BLaER1 (cell line): Measurements from ENCODE around the gene ASPN.

Source experiments
- H3K27ac ChIP-seq: shearing (Covaris generic); formaldehyde crosslinking; 2 replicates; pipeline ENCODE4 v1.8.1; 2022
- H3K27me3 ChIP-seq: shearing (Covaris generic); formaldehyde crosslinking; 2 replicates; pipeline ENCODE4 v1.8.1; 2022
- H3K36me3 ChIP-seq: shearing (Covaris generic); formaldehyde crosslinking; 2 replicates; pipeline ENCODE4 v1.8.1; 2022
- H3K4me1 ChIP-seq: shearing (Covaris generic); formaldehyde crosslinking; 2 replicates; pipeline ENCODE4 v1.8.1; 2022
- H3K4me2 ChIP-seq: shearing (Covaris generic); formaldehyde crosslinking; 2 replicates; pipeline ENCODE4 v1.8.1; 2022
- H3K4me3 ChIP-seq: shearing (Covaris generic); formaldehyde crosslinking; 2 replicates; pipeline ENCODE4 v1.8.1; 2022
- H3K9ac ChIP-seq: shearing (Covaris generic); formaldehyde crosslinking; 2 replicates; pipeline ENCODE4 v1.8.1; 2022
- H3K9me3 ChIP-seq: shearing (Covaris generic); formaldehyde crosslinking; 2 replicates; pipeline ENCODE4 v1.8.1; 2022
- H4K20me1 ChIP-seq: shearing (Covaris generic); formaldehyde crosslinking; 2 replicates; pipeline ENCODE4 v1.8.1; 2022
- Cebpa-rat ChIP-seq: shearing (Covaris generic); IDR thresholded peaks from 2 replicates; pipeline ENCODE4 v1.8.1; 2022

ASPN gene

GRCh38 chr9:92507496-92507895 lies 25.2 kb upstream of the ASPN start:
- Histone ChIP-seq H3K4me2 (no peak overlapping the region), H3K27ac (no peak overlapping the region)
- TF ChIP-seq Cebpa-rat, result no peak

GRCh38 chr9:92507005-92507404 lies 24.7 kb upstream of the ASPN start:
- no peak overlapping the region for H3K4me2 ChIP-seq

More at GRCh38 chr9:92507496-92507895, 25.2 kb upstream of the ASPN start:
- Histone ChIP-seq H3K4me3 (no peak overlapping the region), H3K9ac (no peak overlapping the region), H3K27me3 (no peaks in the 10 kb centered on the region), H3K36me3 (no peaks in the 10 kb centered on the region), H3K9me3 (no peaks in the 10 kb centered on the region), H4K20me1 (no peaks in the 10 kb centered on the region), H3K4me1 (peaks cover 11% of the 10 kb centered on the region)

GRCh38 chr9:92506184-92506857 lies 24.0 kb upstream of the ASPN start:
- Histone ChIP-seq H3K4me3 (no peak overlapping the region), H3K4me1 (peaks cover 8% of the 10 kb centered on the region), H3K9me3 (no peaks in the 10 kb centered on the region), H3K27ac (no peak overlapping the region), H4K20me1 (no peaks in the 10 kb centered on the region), H3K27me3 (no peaks in the 10 kb centered on the region), H3K4me2 (no peak overlapping the region), H3K36me3 (no peaks in the 10 kb centered on the region), H3K9ac (no peak overlapping the region)
- no peak for TF ChIP-seq Cebpa-rat

More at GRCh38 chr9:92507005-92507404, 24.7 kb upstream of the ASPN start:
- no peak overlapping the region for H3K27ac ChIP-seq
- H3K4me1 ChIP-seq, result peaks cover 8% of the 10 kb centered on the region
- no peaks in the 10 kb centered on the region for H4K20me1 ChIP-seq
- no peaks in the 10 kb centered on the region for H3K36me3 ChIP-seq
- H3K9ac ChIP-seq, result no peak overlapping the region
- H3K27me3 ChIP-seq, result no peaks in the 10 kb centered on the region
- no peak for TF ChIP-seq Cebpa-rat
- no peaks in the 10 kb centered on the region for H3K9me3 ChIP-seq
- H3K4me3 ChIP-seq, result no peak overlapping the region

GRCh38 chr9:92504881-92505280 lies 22.6 kb upstream of the ASPN start:
- Histone ChIP-seq H3K36me3 (no peaks in the 10 kb centered on the region), H3K4me1 (no peaks in the 10 kb centered on the region), H3K9me3 (no peaks in the 10 kb centered on the region), H3K27ac (no peak overlapping the region), H3K27me3 (no peaks in the 10 kb centered on the region), H3K9ac (no peak overlapping the region), H3K4me2 (no peak overlapping the region), H3K4me3 (no peak overlapping the region), H4K20me1 (no peaks in the 10 kb centered on the region)
- TF ChIP-seq Cebpa-rat, result no peak

- H3K4me3 ChIP-seq, result no peak overlapping the region
- no peaks in the 10 kb centered on the region for H3K36me3 ChIP-seq
- H3K27me3 ChIP-seq, result no peaks in the 10 kb centered on the region
- TF ChIP-seq Cebpa-rat, result no peak
- H3K9ac ChIP-seq, result no peak overlapping the region
- no peak overlapping the region for H3K27ac ChIP-seq
- H3K9me3 ChIP-seq, result no peaks in the 10 kb centered on the region
- H3K4me1 ChIP-seq, result no peaks in the 10 kb centered on the region
- H3K4me2 ChIP-seq, result no peak overlapping the region
- H4K20me1 ChIP-seq, result no peaks in the 10 kb centered on the region
Measured at GRCh38 chr9:92503156-92503555, 20.9 kb upstream of the ASPN start.

- no peaks in the 10 kb centered on the region for H3K27me3 ChIP-seq
- TF ChIP-seq Cebpa-rat, result no peak
- no peaks in the 10 kb centered on the region for H4K20me1 ChIP-seq
Measured at GRCh38 chr9:92501671-92502393, 19.5 kb upstream of the ASPN start.

GRCh38 chr9:92500725-92501124 lies 18.4 kb upstream of the ASPN start:
- H4K20me1 ChIP-seq, result no peaks in the 10 kb centered on the region
- no peaks in the 10 kb centered on the region for H3K36me3 ChIP-seq
- no peaks in the 10 kb centered on the region for H3K4me1 ChIP-seq
- H3K27me3 ChIP-seq, result no peaks in the 10 kb centered on the region
- no peak overlapping the region for H3K4me3 ChIP-seq
- no peak overlapping the region for H3K27ac ChIP-seq
- no peak for TF ChIP-seq Cebpa-rat
- no peak overlapping the region for H3K4me2 ChIP-seq
- no peaks in the 10 kb centered on the region for H3K9me3 ChIP-seq
- no peak overlapping the region for H3K9ac ChIP-seq

More at GRCh38 chr9:92501671-92502393, 19.5 kb upstream of the ASPN start:
- no peak overlapping the region for H3K4me3 ChIP-seq
- H3K9me3 ChIP-seq, result no peaks in the 10 kb centered on the region
- no peaks in the 10 kb centered on the region for H3K36me3 ChIP-seq
- H3K4me1 ChIP-seq, result no peaks in the 10 kb centered on the region
- H3K27ac ChIP-seq, result no peak overlapping the region
- no peak overlapping the region for H3K9ac ChIP-seq
- H3K4me2 ChIP-seq, result no peak overlapping the region

GRCh38 chr9:92499701-92500100 lies 17.4 kb upstream of the ASPN start:
- no peak for TF ChIP-seq Cebpa-rat
- Histone ChIP-seq H3K9ac (no peak overlapping the region), H3K9me3 (no peaks in the 10 kb centered on the region), H4K20me1 (no peaks in the 10 kb centered on the region), H3K27me3 (no peaks in the 10 kb centered on the region), H3K27ac (no peak overlapping the region), H3K4me3 (no peak overlapping the region), H3K4me1 (no peaks in the 10 kb centered on the region), H3K4me2 (no peak overlapping the region), H3K36me3 (no peaks in the 10 kb centered on the region)

- no peaks in the 10 kb centered on the region for H3K4me1 ChIP-seq
- H4K20me1 ChIP-seq, result no peaks in the 10 kb centered on the region
- no peak overlapping the region for H3K4me3 ChIP-seq
- no peaks in the 10 kb centered on the region for H3K36me3 ChIP-seq
- H3K27me3 ChIP-seq, result no peaks in the 10 kb centered on the region
- no peak overlapping the region for H3K9ac ChIP-seq
- H3K27ac ChIP-seq, result no peak overlapping the region
- no peaks in the 10 kb centered on the region for H3K9me3 ChIP-seq
- no peak overlapping the region for H3K4me2 ChIP-seq
- TF ChIP-seq Cebpa-rat, result no peak
Measured at GRCh38 chr9:92496396-92497176, 14.3 kb upstream of the ASPN start.

GRCh38 chr9:92494856-92495255 lies 12.6 kb upstream of the ASPN start:
- no peak for TF ChIP-seq Cebpa-rat
- Histone ChIP-seq H3K27me3 (no peaks in the 10 kb centered on the region), H4K20me1 (no peaks in the 10 kb centered on the region), H3K4me2 (no peak overlapping the region), H3K4me1 (no peaks in the 10 kb centered on the region), H3K9ac (no peak overlapping the region), H3K36me3 (no peaks in the 10 kb centered on the region), H3K4me3 (no peak overlapping the region), H3K9me3 (no peaks in the 10 kb centered on the region), H3K27ac (no peak overlapping the region)
